DND-41 (cell line): ENCODE measurements around the gene PPP6C.

ENCODE experiments used
- CTCF ChIP-seq: IDR thresholded peaks from 2 replicates; pipeline ENCODE4 v1.5.1; 2012; ENCODE audit warnings: borderline replicate concordance, low read length, moderate library complexity, mild to moderate bottlenecking; ENCODE audit not compliant: poor library complexity, severe bottlenecking; ENCODE audit errors: extremely low read depth
- EZH2 ChIP-seq: IDR thresholded peaks from 3 replicates; pipeline ENCODE4 v1.6.1; 2012; ENCODE audit warnings: borderline replicate concordance, low read depth, mild to moderate bottlenecking, moderate library complexity, low read length, inconsistent platforms; ENCODE audit not compliant: severe bottlenecking

GRCh38 chr9:125147401-125147951 lies 42.1 kb downstream of the PPP6C start:
- TF ChIP-seq CTCF (no peak), EZH2 (no peak)
